NCI-H2227 treated with DMSO at 0.1 percent for 48 hours (cell line): Measurements from ENCODE around the gene ANGPTL3.
"Not testable (repeated sequence)": the region's sequence is repeated elsewhere in the genome, so short reads cannot be mapped to it uniquely, and the experiment has no call there.

Experiments
- DNase-seq: peaks from one replicate; lab custom pipeline; 2025; lab: John Stamatoyannopoulos, UW

The ANGPTL3 gene

GRCh38 chr1:62597281-62597680 is at the start of gene ANGPTL3:
Gene ANGPTL3 (plus strand): TSS chr1:62597520. CDS start chr1:62597567, 47 bp downstream.
- no peak for DNase-seq

GRCh38 chr1:62561306-62561705 is 36.0 kb upstream of the ANGPTL3 start:
- DNase-seq = no peak

- DNase-seq = not testable (repeated sequence)
Measured at GRCh38 chr1:62567182-62567581, 30.1 kb upstream of the ANGPTL3 start.

GRCh38 chr1:62567926-62568325 is 29.4 kb upstream of the ANGPTL3 start:
- DNase-seq = not testable (repeated sequence)

GRCh38 chr1:62571517-62571916 is 25.8 kb upstream of the ANGPTL3 start:
- DNase-seq = not testable (repeated sequence)

- DNase-seq = no peak
Measured at GRCh38 chr1:62572476-62572875, 24.8 kb upstream of the ANGPTL3 start.

- no peak for DNase-seq
Measured at GRCh38 chr1:62573675-62574074, 23.6 kb upstream of the ANGPTL3 start.

- no peak for DNase-seq
Measured at GRCh38 chr1:62585469-62586155, 11.7 kb upstream of the ANGPTL3 start.

- no peak for DNase-seq
Measured at GRCh38 chr1:62588000-62588399, 9.3 kb upstream of the ANGPTL3 start.

- no peak for DNase-seq
Measured at GRCh38 chr1:62589321-62589720, 8.0 kb upstream of the ANGPTL3 start.

GRCh38 chr1:62590255-62590969 is 6.9 kb upstream of the ANGPTL3 start:
- no peak for DNase-seq

- no peak for DNase-seq
Measured at GRCh38 chr1:62590970-62591368, 6.4 kb upstream of the ANGPTL3 start.

- no peak for DNase-seq
Measured at GRCh38 chr1:62593825-62594394, 3.4 kb upstream of the ANGPTL3 start.

GRCh38 chr1:62595647-62596046 is 1.7 kb upstream of the ANGPTL3 start:
- no peak for DNase-seq

- no peak for DNase-seq
Measured at GRCh38 chr1:62599044-62599443, 1.7 kb downstream of the ANGPTL3 start.

- DNase-seq = no peak
Measured at GRCh38 chr1:62601457-62601856, 4.1 kb downstream of the ANGPTL3 start.

GRCh38 chr1:62608905-62609304 is 11.6 kb downstream of the ANGPTL3 start:
- DNase-seq = no peak

- not testable (repeated sequence) for DNase-seq
Measured at GRCh38 chr1:62610588-62610987, 13.3 kb downstream of the ANGPTL3 start.

- DNase-seq = no peak
Measured at GRCh38 chr1:62612770-62613169, 15.4 kb downstream of the ANGPTL3 start.

GRCh38 chr1:62613325-62613727 is 16.0 kb downstream of the ANGPTL3 start:
- no peak for DNase-seq

GRCh38 chr1:62613890-62614289 is 16.6 kb downstream of the ANGPTL3 start:
- no peak for DNase-seq

- DNase-seq = no peak
Measured at GRCh38 chr1:62621907-62622306, 24.6 kb downstream of the ANGPTL3 start.

- no peak for DNase-seq
Measured at GRCh38 chr1:62625415-62625814, 28.1 kb downstream of the ANGPTL3 start.
